Pulmonary artery endothelial cell (primary cell): ENCODE data around the gene SLC47A2. TPM values are rescaled to one million over a fixed set of nuclear protein-coding genes. Genes with fewer than 3 reads are reported as not detected.
A peak's percentile ranks its signal among the peaks of the same experiment; 100 is the strongest.

Experiments
- DNase-seq: peaks from one replicate; pipeline ENCODE4 v3.0.0-alpha.2; 2011; ENCODE audit warnings: low read depth, low spot score
- total RNA-seq: library from RNA; depleted of rRNA; stranded (reverse); fragments of >200 nt; gene quantifications from 2 replicates; pipeline ENCODE4 v1.2.3, GENCODE V29; 2014

SLC47A2 gene
- total RNA-seq, 1 donor from 2014 or later: not detected

GRCh38 chr17:19728084-19728495, 11.7 kb upstream of the SLC47A2 start:
- peak; percentile 74 for DNase-seq

DNA sequence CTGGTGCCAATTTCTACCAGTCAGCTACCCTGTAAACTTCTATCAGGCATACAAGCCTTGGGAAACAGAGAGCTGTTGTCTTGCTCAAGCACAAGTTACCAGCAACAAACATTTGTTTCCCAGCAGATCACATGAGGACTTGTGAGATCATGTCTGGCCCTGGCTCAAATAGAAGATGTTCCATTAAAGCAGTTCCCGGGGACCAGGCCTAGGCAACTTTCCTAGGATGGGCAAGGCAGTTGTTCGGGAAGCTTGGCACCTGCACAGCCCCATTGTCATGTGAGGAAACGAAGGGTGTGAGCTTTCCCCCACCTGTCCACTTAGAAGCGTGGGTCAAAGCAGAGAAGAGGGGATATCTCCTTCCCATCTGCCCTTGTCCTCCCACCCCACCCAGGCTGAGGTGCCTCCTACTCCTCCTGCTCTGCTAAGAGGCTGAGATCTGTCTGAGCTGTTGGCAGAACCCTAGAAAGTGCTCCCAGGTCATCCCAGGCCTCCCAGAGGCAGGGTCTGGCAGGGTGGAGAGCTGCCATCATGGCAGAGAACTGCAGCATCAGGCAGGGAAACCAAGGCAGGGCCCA, 11.2 kb upstream of the SLC47A2 start:
- peak; percentile 60 for DNase-seq

DNA sequence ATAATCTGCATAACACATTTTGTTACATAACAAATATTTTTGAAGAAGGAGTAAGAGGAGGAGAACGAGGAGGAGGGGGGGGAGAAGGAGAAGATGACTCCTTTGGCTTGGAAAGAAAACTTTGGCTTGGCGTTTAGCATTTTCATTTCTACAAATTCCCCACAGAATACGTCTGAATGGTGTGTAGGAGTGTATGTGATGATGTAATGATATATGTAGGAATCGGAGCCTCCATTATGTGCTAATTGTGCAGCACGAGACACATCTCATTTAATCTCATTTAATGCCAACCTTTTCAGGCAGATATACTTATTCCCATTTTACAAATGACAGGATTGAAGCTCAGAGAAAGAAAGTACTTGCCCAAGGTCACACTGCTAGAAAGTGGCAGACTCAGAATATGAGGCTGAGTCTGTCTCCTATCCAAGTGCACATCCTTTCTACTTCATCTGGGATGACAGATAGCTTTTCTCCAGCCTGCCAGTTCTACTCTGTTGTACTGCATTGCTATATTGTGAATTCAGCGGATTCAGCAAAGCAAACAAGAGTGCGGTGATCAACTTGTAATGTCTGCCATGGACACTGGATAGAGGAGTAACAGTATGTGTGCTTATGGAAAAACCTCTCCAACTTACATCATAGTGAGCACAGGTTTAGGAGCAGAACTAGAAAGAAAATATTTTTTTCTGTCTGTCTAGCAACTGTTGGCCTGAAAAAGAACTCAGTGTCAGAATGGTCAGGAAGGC, 10.4 kb upstream of the SLC47A2 start:
- no peak for DNase-seq

- no peak for DNase-seq
These were observed 9.1 kb upstream of the SLC47A2 start for GRCh38 chr17:19725486-19725885.

- no peak for DNase-seq
These were observed 8.4 kb upstream of the SLC47A2 start for GRCh38 chr17:19724501-19725420.

DNA sequence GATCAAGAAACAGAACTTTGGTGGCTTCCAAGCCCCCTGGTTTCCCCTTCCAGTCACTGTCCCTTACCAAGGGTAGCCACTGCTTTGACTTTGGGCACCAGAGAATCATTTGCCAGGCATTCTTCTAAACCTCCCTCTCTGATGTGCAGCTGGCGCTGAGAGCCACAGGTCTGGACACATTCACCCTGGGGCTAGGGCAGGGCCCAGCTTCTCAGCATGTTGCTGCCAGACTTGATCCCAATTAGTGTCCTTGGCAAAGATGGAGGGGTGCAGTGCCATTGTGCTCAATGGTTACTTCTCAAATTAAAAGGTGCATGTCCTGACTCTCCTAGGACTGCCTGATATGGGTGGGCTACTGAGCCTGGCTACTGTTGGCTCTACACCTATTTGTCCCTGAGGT, 7.6 kb upstream of the SLC47A2 start:
- no peak for DNase-seq

DNA sequence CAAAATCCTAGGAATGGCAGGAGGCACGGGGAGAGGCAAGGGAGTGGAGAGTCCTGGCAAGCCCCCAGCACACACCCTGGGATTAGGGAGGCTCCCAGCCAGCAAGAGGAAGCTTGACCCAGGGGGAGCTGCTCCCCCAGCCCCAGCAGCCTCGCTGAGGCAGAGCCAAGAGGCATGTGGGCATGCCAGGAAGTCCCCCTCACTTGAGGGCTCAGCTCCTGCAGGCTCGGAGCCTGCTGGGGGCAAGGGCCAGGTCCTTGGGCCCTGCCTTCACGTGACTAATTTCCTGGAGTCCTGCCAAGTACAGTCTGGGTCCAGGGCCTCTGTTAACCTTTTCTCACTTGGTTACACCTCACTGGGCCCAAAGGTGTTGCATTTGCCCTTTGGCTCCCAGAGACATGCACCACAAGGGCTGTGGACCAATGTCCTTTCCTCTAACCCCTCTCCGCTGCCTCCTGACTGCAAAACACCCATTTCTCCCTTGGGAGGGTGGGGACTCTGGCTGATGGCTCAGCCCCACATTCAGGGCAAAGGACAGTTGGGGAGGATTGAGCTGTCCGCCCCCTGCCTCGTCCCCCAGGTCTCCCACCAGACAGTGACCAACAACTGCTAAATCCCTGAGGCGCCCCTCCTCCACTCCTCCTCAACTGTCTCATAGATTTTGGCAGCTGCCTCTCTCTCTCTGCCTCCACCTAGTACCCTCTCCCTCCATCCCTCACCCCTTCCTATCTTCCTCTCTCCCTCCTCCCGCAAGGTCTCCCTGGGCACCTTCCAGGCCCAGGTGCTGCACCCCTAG, 4.4 kb upstream of the SLC47A2 start:
- DNase-seq: no peak

- no peak for DNase-seq
These were observed 3.8 kb upstream of the SLC47A2 start for GRCh38 chr17:19720210-19720475.

DNA sequence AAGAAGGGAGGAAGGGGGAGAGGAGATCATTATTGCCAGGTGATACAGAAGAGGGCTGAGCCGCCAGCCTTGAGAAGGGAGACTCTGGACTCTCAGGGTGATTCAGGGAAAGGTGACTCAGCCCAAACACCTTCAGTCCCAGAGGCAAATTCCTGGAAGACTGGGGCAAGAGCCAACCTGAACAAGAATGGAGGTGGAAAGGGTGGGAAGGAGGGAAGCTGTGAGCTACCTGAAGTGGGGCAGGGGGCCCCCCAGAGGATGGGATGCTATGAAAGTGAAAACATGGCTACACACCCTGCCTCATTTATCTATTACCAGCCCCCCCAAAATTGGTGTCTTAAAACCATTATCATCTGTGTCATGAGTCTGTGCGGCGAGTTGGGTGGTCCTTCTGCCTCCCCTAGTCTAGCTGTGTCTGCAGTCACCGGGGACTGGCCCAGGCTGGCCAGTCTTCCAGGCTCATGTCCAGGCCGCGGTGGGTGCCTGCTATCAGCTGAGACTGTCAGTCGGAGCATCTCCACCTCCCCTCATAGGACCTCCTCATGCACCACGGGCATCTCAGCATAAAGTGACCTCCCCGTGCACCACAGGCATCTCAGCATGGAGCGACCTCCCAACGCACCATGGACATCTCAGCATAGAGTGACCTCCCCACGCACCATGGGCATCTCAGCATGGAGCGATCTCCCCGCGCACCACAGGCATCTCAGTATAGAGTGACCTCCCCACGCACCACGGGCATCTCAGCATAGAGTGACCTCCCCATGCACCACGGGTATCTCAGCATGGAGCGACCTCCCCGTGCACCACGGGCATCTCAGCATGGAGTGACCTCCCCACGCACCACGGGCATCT, 3.2 kb upstream of the SLC47A2 start:
- no peak for DNase-seq

DNA sequence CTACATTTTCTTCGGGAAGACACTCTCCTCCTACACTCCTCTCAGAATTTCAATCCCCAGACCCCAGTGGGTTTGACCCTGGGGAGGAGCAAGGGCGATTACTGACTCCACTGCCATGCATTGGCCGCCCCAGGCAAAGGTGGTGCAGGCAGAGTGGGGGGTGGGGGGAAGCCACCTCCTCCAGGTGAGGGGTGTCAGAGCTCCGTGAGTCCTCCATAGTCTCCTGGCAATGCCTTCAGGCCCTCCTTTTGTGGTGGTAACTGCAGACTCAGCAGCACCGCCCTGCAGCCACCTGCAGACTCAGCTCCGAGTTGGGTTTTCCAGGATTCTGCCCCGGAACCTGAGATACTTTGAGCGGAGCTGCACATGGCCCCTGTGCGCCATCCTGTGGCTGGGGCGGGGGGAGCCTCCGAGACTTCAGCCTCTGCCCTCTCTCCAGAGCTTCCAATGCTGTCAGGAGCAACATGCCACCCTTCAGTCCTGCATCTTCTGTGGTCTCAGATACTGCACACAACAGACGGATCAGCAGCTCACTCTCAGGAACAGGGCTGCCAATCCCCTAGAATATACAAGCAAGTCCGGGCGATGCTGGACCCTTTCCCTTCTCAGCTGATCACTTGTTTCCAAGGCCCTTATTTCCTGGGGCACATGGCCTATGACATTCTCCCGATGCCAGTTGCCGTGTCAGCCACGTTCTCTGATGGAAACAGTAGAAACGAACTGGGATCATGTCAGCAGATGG, 2.4 kb upstream of the SLC47A2 start:
- no peak for DNase-seq

- DNase-seq: no peak
These were observed 1.7 kb upstream of the SLC47A2 start for GRCh38 chr17:19718041-19718612.

DNA sequence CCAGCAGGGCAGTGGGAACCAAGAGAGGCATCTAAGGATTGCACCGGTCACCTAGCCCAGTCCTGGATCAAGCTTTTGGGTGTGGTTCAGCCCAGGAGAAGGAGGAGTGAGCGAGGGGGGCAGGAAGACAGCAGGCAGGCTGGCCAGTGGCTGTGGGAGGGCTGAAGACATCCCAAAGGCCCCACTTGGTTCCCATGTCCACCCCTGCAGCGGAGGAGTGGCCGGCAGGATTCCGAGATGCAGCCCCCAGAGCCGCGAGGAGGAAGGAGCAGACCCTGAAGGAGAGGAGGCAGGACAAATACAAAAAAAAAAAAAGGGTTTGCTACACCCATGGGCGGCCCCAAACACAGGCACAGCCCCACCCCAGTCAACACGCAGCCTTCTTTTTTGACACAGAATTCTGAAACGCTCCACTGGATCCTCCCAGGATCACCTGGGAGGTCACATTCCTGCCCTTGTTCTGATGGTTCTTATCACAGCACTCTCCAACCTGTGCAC, 1.1 kb upstream of the SLC47A2 start:
- no peak for DNase-seq

GRCh38 chr17:19717031-19717360, 612 bp upstream of the SLC47A2 start:
- DNase-seq: no peak

- no peak for DNase-seq
These were observed 1.6 kb downstream of the SLC47A2 start for GRCh38 chr17:19714542-19715411.

GRCh38 chr17:19713901-19714361, 2.5 kb downstream of the SLC47A2 start:
- no peak for DNase-seq

DNA sequence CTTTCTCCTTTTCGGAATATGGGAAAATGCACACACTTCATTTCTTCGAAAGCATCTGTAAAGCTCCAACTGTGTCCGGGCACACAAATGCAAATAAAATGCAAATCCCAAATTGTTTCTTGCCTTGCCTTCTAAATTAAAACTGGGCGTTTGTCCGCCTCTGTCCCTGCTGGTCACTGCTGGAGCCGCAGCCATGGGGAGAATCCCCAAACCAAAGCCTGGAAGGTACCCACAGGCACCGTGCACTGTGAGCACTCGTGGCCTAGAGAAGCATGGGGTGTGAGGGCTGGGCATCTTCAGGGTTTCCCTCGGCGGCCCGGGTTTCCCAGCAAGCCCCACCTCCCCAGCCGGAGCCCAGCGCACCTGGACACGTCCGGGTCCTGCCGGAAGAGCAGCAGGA, 2.9 kb downstream of the SLC47A2 start:
- no peak for DNase-seq

DNA sequence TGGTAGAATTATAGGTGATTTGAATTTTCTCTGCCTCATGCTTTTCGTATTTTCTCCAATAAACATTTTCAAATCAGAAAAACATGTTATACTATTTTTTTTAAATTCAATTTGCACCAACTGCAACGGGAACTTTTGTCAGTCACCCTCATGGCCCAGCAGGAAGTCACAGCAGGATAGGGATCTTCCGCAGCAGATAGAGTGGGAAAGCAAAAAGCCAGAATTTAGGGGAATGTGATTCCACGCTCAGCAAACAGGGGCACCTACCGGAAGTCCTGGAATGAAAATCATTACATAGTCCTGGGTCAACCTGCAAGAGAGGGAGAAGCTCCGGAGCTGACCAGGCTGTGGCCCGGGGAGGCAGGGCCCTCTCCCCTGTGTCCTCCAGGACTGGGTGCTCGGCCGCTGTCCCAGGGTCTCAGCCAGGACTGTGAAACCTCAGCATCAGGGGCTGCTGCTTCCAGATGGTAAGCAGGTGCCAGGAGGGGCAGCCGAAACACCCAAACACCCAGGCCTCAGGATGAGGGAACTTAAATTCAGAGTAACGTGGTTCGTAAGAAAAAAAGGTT, 3.9 kb downstream of the SLC47A2 start:
- DNase-seq: no peak

- DNase-seq: no peak
These were observed 6.5 kb downstream of the SLC47A2 start for GRCh38 chr17:19709841-19710240.
